Nephron progenitor cell (in vitro differentiated cells): Measurements from ENCODE around the gene ADTRP.

Source experiments
- DNase-seq: peaks from one replicate; pipeline ENCODE4 v3.0.0; 2021
- H3K27ac Mint-ChIP-seq: 2 replicates; pipeline ENCODE4 v1.8.0; 2021; ENCODE audit warnings: mild to moderate bottlenecking, moderate library complexity, mixed read lengths
- H3K27me3 Mint-ChIP-seq: 2 replicates; pipeline ENCODE4 v1.8.0; 2021; ENCODE audit warnings: mild to moderate bottlenecking, low read depth, mixed read lengths; ENCODE audit not compliant: poor library complexity
- H3K36me3 Mint-ChIP-seq: 2 replicates; pipeline ENCODE4 v1.8.0; 2021; ENCODE audit warnings: low read depth, mixed read lengths
- H3K4me1 Mint-ChIP-seq: 2 replicates; pipeline ENCODE4 v1.8.0; 2021; ENCODE audit warnings: mixed read lengths
- H3K4me3 Mint-ChIP-seq: 2 replicates; pipeline ENCODE4 v1.8.0; 2021; ENCODE audit warnings: mild to moderate bottlenecking, moderate library complexity, mixed read lengths
- H3K9me3 Mint-ChIP-seq: 2 replicates; pipeline ENCODE4 v1.8.0; 2021; ENCODE audit warnings: mild to moderate bottlenecking, moderate library complexity, mixed read lengths
- TF ChIP-seq, protein P1 (sequence below): fragments of 200-600 bp; sonication (generic); IDR thresholded peaks from 2 replicates; pipeline ENCODE4 v1.5.0; 2021; ENCODE audit warnings: antibody characterized with exemption

Gene ADTRP

DNA sequence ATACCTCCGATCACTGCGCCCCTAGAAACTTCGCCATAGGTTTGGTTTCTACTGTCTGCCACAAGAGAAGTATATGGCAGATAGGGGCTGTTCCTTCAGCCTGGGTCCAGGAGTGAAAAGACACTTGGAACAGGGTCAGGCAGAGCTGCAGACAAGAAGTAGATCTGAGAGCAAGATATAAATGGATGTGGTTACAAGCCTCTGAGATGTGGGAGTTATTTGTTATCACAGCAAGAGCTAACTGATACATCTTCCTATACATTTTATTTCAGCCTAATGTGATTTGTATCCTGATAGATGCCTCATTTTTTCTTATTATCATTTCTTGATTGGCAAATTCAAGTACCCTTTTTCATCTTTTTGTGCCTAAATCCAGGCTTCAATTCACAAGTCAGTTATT lies 40.9 kb upstream of the ADTRP start:
- H3K36me3 Mint-ChIP-seq = no peaks in the 10 kb centered on the region
- peaks cover 7% of the 10 kb centered on the region for H3K27me3 Mint-ChIP-seq
- no peaks in the 10 kb centered on the region for H3K9me3 Mint-ChIP-seq
- no peak overlapping the region for H3K4me3 Mint-ChIP-seq
- peaks cover 2% of the 10 kb centered on the region for H3K4me1 Mint-ChIP-seq
- no peak overlapping the region for H3K27ac Mint-ChIP-seq
- DNase-seq = no peak
- TF ChIP-seq, protein P1, sequence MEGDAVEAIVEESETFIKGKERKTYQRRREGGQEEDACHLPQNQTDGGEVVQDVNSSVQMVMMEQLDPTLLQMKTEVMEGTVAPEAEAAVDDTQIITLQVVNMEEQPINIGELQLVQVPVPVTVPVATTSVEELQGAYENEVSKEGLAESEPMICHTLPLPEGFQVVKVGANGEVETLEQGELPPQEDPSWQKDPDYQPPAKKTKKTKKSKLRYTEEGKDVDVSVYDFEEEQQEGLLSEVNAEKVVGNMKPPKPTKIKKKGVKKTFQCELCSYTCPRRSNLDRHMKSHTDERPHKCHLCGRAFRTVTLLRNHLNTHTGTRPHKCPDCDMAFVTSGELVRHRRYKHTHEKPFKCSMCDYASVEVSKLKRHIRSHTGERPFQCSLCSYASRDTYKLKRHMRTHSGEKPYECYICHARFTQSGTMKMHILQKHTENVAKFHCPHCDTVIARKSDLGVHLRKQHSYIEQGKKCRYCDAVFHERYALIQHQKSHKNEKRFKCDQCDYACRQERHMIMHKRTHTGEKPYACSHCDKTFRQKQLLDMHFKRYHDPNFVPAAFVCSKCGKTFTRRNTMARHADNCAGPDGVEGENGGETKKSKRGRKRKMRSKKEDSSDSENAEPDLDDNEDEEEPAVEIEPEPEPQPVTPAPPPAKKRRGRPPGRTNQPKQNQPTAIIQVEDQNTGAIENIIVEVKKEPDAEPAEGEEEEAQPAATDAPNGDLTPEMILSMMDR = no peak

DNA sequence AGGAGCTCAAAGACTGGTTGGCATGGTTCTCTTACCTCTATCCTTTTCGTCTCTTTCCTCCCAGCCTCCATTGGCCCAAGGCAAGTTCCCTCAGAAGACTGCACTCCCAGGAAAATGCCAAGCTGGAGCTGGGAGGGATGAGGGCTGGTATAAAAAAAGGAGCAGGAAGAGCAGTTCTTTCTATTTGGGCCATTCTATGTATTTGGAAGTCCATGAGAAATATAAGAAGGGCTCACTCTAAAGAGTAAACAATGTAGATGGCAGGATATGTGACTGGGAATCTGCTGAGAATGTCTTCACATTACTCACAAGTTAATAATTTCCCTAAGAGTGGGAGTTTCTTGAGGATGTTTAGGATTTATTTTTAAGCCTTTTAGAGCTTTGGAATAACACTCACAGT lies 36.6 kb upstream of the ADTRP start:
- Mint-ChIP-seq H3K4me3 (no peak overlapping the region), H3K27ac (no peak overlapping the region), H3K4me1 (peaks cover 21% of the 10 kb centered on the region), H3K9me3 (no peaks in the 10 kb centered on the region), H3K36me3 (no peaks in the 10 kb centered on the region), H3K27me3 (peaks cover 10% of the 10 kb centered on the region)
- TF ChIP-seq, protein P1 = no peak
- DNase-seq = no peak

DNA sequence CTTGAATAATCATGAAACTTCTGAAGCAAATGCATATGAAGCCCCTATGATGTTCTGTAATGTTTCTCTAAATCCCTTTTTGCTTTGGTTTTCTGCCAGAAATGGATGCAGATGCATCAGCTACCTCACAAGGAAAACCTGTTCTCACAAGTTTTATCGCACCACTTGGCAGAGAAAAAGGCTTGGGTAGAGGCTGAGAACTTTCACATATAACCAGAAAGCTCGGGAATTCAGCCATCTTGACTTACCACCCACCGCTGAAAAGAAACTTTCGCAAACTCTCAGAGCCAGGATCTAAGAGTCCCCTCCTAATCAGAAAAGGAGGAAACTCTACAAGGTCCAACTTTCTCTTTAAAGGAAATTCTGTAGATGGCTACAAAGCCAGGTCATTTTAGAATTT lies 36.2 kb upstream of the ADTRP start:
- DNase-seq = no peak
- H3K27ac Mint-ChIP-seq = no peak overlapping the region

DNA sequence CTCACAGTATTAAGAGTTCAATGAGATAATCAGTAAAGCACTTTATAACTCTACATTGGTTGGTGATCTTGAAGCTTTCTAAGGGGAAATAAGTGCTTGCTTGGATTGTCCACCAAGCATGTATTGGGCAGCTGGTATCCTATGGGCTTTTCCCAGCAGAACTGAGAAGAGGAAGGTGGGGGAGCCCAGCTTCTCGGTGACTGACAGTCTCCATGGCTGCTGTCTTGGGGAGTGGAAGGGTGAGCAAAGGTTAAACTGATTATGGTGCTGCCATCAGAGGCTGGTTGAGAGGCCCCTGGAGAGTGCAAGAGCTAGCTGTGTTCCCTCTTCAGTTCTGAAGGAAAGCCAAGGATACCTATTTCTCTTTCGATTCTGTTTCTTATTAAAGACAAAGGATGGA lies 35.5 kb upstream of the ADTRP start:
- Mint-ChIP-seq H3K9me3 (no peaks in the 10 kb centered on the region), H3K27me3 (peaks cover 10% of the 10 kb centered on the region), H3K4me1 (peaks cover 21% of the 10 kb centered on the region), H3K4me3 (no peak overlapping the region), H3K36me3 (no peaks in the 10 kb centered on the region), H3K27ac (no peak overlapping the region)
- TF ChIP-seq, protein P1 = no peak
- no peak for DNase-seq

More for the DNA sequence above, 36.2 kb upstream of the ADTRP start:
- Mint-ChIP-seq H3K4me3 (no peak overlapping the region), H3K9me3 (no peaks in the 10 kb centered on the region), H3K4me1 (peaks cover 21% of the 10 kb centered on the region), H3K36me3 (no peaks in the 10 kb centered on the region), H3K27me3 (peaks cover 10% of the 10 kb centered on the region)
- TF ChIP-seq, protein P1 = no peak

DNA sequence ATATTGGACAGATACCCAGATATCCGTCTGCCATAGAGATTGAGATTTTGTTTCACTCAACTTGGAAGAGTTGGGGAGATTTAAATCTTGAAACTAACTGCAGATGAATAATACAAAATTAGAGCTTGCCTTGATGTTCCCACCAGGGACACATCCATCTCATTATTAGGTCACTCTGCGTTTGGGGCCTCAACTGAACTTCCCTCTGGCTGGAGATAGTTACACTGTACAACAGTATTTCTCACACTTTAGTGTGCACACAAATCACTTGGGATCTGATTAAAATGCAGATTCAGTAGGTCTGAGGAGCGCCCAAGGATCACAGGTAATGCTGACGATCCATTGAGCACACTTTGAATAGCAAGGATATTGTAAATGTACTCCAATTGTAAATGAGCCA lies 35.0 kb upstream of the ADTRP start:
- peaks cover 21% of the 10 kb centered on the region for H3K4me1 Mint-ChIP-seq
- no peaks in the 10 kb centered on the region for H3K9me3 Mint-ChIP-seq
- H3K36me3 Mint-ChIP-seq = no peaks in the 10 kb centered on the region
- TF ChIP-seq, protein P1 = no peak
- no peak for DNase-seq
- peaks cover 13% of the 10 kb centered on the region for H3K27me3 Mint-ChIP-seq
- H3K4me3 Mint-ChIP-seq = no peak overlapping the region
- no peak overlapping the region for H3K27ac Mint-ChIP-seq

DNA sequence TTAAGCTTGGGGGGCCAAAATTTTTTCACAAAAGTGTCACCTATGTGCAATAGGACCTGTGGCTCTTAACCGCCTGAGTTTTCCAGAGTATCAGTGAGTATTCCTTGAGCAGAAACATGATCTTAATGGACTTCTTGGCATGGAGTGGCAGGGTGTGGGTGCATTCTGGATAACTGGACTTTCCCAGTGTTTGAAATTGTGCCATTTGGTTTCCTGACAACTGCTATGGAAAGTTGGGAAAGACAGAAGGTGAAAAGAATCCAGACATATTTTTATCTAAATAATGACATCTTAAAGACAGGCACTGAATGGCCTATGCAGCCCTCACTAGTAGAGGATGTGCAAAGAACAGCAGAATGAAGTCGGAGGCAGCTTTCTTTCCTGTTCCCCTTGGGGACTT lies 34.3 kb upstream of the ADTRP start:
- TF ChIP-seq, protein P1 = no peak
- H3K4me3 Mint-ChIP-seq = no peak overlapping the region

More for the DNA sequence above, 34.3 kb upstream of the ADTRP start:
- peaks cover 9% of the 10 kb centered on the region for H3K27me3 Mint-ChIP-seq
- H3K36me3 Mint-ChIP-seq = no peaks in the 10 kb centered on the region
- DNase-seq = no peak
- H3K27ac Mint-ChIP-seq = no peak overlapping the region
- H3K9me3 Mint-ChIP-seq = no peaks in the 10 kb centered on the region
- peaks cover 21% of the 10 kb centered on the region for H3K4me1 Mint-ChIP-seq
